ENCODE measurements around the gene GOLPH3L.
"Not testable (repeated sequence)": the region's sequence is repeated elsewhere in the genome, so short reads cannot be mapped to it uniquely, and the experiment has no call there.

GOLPH3L gene

DNA sequence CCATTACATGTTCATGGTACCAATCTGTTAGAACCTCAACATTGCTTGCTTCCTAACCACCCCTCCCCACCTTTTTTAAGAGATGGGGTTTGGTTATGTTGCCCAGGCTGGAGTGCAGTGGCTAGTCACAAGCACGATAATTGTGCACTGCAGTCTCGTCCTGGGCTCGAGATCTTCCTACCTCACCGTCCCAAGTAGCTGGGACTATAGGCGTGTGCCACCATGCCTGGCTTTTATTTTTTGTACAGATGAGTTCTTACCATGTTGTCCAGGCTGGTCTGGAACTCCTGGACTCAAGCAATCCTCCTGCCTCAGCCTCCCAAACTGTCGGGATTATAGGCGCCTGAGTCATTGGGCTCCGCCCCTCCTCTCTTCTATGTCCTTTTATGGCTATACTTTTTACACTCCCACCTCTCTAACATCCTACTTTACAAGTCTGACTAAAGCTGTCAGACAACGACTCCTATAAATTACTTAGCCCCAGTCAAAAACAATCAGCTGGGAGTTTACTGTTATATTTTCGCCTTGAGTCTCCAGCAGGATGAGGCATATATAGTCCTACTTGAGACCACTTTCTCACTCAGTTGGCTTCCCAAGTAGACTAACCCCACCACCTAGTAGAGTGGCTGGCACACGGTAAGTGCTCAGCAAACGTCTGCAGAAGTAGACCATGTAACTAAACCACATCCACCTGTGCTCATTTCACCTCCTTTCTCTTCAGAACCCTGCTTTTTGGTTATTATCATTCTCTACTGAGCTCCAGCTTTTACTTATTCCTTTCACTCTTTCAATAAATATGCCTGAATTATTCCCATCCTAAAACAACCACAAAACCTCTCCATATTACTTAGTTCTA lies 81.4 kb downstream of the GOLPH3L start:
- no peak for DNase-seq (ENCODE audit: low read depth)

DNA sequence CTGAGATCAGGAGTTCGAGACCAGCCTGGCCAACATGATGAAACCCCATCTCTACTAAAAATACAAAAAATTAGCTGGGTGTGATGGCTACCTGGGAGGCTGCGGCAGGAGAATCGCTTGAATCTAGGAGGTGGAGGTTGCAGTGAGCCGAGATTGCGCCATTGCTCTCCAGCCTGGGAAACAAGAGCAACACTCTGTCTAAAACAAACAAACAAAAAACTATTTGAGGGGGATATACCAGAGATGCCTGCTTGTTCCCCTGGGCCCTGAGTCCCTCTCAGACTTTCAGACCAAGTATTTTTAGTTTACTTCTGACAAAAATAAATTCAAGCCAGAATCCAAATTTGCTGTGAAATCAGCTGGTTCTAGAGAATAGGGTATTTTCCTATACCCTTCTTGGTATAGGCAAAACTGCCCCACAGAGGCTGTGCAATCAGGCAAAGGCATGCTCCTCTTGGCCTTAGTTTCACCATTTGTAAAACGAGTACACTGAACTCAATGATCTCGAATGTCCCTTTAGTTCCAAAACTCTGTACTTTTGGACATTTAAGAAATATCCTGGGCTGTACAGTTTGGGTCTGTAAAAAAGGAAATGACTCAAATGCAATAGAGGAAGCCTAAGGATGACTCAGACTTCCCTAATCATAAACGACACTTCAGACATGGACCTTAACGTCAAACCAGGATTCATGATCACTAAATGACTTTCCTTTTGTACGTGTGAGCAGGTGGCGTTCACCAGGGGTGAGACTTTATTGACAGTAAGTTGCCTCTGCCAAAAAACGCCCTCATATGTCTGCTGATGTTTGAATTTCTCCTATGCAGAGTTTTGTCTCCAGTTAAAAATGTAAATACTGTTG lies 83.7 kb downstream of the GOLPH3L start:
- DNase-seq (ENCODE audit: low read depth) = peak; percentile 29

DNA sequence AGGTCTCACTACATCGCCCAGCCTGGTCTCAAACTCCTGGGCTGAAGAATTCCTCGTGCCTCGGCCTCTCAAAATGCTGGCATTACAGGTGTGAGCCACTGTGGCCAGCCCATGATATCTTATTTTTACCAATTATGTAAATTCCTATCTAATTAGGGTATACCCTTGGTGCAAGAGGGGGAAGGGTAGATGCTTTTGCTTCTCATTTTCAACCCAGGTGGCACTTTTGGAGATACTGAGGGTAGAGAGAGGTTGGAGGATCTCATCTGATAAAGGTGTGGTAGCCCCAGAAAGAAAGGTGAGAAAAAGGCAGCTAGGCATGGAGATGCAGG lies 85.0 kb downstream of the GOLPH3L start:
- DNase-seq (ENCODE audit: low read depth) = no peak

DNA sequence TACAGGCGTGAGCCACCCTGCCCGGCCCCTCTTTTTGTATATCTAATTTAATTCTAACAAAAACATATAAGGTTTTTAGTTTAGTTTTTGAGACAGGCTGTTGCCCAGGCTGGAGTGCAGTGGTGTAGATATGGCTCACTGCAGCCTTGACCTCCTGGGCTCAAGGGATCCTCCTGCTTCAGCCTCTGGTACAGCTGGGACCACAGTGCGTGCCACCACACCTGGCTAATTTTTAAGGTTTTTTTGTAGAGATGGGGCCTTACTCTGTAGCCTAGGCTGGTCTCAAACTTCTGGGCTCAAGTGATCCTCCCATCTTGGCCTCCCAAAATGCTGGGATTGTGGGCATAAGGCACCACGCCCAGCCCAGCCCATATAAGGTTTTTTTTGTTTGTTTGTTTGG lies 86.4 kb downstream of the GOLPH3L start:
- no peak for DNase-seq (ENCODE audit: low read depth)

DNA sequence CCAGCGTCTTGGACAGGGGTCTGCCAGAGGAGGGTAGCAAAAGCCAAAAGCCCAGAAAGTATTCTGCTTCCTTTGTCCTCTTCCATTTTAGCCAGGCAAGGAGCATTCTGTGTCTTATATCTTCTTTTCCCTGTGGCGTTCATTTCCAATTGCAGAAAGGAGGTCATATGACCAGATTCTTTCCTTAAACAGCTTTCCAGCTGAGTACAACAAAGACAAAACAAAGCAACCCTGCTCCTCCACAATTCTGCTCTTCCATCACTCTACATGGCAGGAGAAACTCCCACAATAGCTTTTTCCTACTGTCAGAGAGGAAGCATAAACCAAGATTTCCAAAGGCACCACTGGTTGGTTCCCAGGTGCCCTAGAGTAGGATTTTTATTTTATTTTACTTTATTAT lies 87.2 kb downstream of the GOLPH3L start:
- DNase-seq (ENCODE audit: low read depth) = no peak

DNA sequence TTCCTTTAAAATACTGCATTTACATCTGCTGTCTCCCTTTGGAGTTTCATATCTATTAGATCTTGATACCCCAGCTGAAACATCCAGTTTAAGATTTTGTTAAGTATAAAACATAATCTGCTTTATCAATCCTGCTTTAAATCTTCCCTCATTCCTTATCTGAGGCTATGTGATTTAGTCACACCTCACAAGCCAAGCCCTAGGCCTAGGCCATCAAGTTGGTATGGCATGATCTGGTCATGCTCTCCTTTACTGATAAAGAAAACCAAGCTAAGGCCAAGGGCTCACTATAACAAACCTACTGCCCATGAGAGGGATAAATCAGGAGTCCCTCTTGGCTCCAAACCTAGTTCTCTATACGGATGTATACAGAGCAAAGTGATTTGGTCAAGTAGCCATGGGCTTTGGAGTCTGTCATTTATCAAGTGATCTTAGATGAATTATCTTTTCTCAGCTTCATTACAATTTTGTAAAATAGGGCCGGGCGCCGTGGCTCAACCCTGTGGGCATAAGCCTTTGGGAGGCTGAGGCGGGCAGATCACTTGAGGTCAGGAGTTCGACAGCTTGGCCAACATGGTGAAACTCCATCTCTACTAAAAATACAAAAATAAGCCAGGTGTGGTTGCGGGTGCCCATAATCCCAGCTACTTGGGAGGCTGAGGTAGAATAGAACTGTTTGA lies 90.4 kb downstream of the GOLPH3L start:
- no peak for DNase-seq (ENCODE audit: low read depth)

DNA sequence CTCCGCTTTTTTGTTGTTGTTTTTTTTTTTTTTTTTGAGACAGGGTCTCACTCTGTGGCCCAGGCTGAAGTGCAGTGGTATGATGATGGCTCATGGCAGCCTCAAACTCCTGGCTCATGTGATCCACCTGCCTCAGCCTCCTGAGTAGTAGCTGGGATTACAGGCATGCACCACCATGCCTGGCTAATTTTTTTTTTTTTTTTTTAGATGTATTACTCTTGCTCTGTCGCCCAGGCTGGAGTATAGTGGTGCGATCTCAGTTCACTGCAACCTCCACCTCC lies 91.6 kb downstream of the GOLPH3L start:
- DNase-seq (ENCODE audit: low read depth) = not testable (repeated sequence)

DNA sequence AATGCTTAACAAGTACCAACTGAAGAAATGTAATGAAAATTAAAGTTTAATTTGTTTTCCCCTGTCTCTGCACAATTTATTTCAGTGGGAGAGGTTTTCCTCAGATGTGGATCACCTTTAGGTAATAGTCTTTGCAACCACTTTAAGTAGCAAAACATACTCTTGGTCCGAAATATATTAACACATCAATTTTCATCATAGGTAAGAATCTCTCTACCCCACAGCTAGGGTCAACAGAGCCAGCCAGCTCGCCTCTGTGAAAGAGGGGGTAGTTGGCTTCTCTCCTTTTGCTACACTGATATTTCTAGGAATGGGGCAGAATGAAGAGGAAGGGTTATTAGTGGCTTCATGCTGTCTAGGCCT lies 92.7 kb downstream of the GOLPH3L start:
- DNase-seq (ENCODE audit: low read depth) = no peak

DNA sequence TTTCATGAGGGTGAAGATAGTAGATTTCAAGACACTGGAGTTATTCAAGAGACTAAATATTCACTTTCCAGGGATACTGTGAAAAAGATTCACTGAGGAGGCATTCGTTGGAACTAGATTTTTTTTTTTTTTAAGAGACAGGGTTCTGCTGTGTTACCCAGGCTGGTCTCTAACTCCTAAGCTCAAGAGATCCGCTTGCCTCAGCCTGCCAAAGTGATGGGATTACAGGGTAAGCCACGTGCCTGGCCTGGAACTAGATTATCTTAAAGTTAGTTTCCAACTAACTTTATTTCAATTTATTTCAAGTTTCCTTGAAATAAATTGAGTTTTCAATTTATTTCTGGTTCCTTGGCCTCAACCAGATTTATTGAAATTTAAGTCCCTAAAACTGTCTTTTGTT lies 93.2 kb downstream of the GOLPH3L start:
- DNase-seq (ENCODE audit: low read depth) = no peak

DNA sequence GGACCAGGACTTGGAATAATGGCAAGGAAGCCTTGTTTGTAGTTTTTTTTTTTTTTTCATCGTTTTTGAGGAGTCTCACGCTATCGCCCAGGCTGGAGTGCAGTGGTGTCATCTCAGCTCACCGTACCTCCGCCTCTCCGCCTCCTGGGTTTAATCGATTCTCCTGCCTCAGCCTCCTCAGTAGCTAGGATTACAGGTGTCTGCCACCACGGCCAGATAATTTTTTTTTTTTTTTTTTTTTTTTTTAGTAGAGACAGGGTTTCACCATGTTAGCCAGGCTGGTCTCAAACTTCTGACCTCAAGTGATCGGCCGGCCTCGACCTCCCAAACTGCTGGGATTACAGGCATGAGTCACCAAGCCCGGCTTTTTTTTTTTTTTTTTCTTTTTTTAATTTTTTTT lies 94.6 kb downstream of the GOLPH3L start:
- DNase-seq (ENCODE audit: low read depth) = not testable (repeated sequence)

DNA sequence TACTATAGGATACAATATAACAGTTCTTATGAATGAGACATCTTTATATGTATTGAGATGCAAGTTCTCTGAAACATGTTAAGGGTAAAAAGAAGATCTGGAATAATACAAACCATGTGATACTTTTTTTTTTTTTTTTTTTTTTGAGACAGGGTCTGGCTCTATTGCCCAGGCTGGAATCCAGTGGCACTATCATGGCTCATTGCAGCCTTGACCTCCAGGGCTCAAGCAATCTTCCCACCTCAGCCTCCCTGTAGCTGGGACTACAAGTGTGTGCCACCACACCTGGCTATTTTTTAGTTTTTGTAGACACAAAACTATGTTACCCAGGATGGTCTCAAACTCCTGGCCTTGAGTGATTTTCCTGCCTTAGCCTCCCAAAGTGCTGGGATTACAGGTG lies 95.4 kb downstream of the GOLPH3L start:
- no peak for DNase-seq (ENCODE audit: low read depth)

DNA sequence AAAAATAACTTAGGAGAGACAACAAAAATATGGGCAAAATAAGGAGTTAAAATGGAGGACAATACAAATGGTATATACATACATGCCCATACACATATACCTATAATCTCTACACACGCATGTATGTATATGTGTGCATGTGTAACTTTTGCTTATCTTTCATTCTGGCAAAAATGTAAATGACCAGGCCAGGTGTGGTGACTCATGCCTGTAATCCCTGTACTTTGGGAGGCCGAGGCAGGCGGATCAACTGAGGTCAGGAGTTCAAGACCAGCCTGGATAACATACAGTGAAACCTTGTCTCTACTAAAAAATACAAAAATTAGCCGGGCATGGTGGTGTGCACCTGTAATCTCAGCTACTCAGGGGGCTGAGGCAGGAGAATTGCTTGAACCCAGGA lies 98.6 kb downstream of the GOLPH3L start:
- DNase-seq (ENCODE audit: low read depth) = not testable (repeated sequence)

DNA sequence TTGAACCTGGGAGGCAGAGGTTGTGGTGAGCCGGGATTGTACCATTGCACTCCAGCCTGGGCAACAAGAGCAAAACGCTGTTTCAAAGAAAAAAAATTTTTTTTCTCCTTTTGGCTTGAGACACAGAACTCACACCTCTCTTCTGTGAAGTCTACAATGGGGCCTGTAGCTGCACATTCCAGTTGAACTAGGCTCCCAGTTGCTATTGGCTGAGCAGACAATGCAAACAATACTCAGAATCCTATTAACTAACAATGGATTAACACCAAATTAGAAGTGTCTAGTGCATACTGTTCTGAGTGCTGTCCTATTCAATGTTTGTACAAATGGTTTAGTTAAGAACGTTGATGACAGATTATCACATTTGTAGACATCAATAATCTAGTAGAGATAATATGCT lies 100.0 kb downstream of the GOLPH3L start:
- no peak for DNase-seq (ENCODE audit: low read depth)

Data from activated gamma-delta T cell treated with anti-CD3 and anti-CD28 coated beads, Interleukin-2, amount 50 U/mL, for 16 hours (primary cell).